Left cardiac atrium (tissue), 4 donors: Measurements from ENCODE around the gene SFXN3. TPM values are rescaled to one million over a fixed set of nuclear protein-coding genes. Genes with fewer than 3 reads are reported as not detected.

ENCODE experiments used
- ATAC-seq, 2 donors: fragments of 200-7000 bp; cut with Tn5 transposase; one replicate each; pipeline ENCODE4 v1.9.1; 2020; ENCODE audit warnings: mild to moderate bottlenecking in 2 of 2, moderate library complexity in 2 of 2
- DNase-seq: peaks from one replicate; pipeline ENCODE4 v3.0.0-alpha.2; 2020
- intact Hi-C, 2 donors: fragments of 100-400 bp; cut with DNase I; formaldehyde crosslinking; loops; one replicate each; pipeline versions ENCODE4 v1.14.1 to v1.15.1; 2022 to 2023
- total RNA-seq, 2 donors: library from RNA; stranded (reverse); fragmentation: NEBNext Ultra II Directional; extraction: Animal tissue kit (Norgen Biotek cat#: 25700); gene quantifications; one replicate each; pipeline ENCODE4 v1.2.1, GENCODE V29; 2021
- donor health status: DM: no; HTN: yes; CAD: no.
- donor health status: DM: no; HTN: yes; CAD: no; lungs with severe emphysema.
- donor health status: DM: yes; HTN: yes; CAD: no.
- donor health status: Dilated cardiomyopathy.

The SFXN3 gene
- total RNA-seq, 2 donors from 2014 or later = 22.8 to 28.9 TPM

- no peak for ATAC-seq
- DNase-seq = no peak
- intact Hi-C loops = no loop called here
Measured at GRCh38 chr10:101085846-101086245, 54.8 kb downstream of the SFXN3 start.

- intact Hi-C loops = no loop called here
- DNase-seq = no peak
- no peak for ATAC-seq
Measured at GRCh38 chr10:101087376-101087775, 56.3 kb downstream of the SFXN3 start.

DNA sequence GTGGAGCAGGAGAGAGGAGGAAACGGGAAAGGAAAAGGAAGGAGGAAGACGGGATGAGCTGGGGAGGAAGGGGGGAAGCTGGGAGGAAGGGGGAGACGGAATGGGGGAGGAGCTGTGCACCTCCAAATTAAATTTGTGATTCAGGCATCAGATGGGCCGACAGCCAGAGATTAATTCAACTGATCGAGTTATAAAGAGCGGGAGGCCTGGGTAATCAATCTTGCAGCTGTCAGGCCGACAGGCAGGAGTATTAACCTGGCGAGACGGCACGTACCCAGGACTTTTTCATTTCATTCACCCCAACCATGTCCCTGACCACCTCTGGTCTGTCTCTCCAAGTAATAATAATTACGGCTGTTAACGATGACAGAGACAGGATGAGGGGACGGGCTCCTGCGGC is 56.9 kb downstream of the SFXN3 start:
- intact Hi-C loops = no loop called here
- ATAC-seq (no peak), DNase-seq (no peak)

DNA sequence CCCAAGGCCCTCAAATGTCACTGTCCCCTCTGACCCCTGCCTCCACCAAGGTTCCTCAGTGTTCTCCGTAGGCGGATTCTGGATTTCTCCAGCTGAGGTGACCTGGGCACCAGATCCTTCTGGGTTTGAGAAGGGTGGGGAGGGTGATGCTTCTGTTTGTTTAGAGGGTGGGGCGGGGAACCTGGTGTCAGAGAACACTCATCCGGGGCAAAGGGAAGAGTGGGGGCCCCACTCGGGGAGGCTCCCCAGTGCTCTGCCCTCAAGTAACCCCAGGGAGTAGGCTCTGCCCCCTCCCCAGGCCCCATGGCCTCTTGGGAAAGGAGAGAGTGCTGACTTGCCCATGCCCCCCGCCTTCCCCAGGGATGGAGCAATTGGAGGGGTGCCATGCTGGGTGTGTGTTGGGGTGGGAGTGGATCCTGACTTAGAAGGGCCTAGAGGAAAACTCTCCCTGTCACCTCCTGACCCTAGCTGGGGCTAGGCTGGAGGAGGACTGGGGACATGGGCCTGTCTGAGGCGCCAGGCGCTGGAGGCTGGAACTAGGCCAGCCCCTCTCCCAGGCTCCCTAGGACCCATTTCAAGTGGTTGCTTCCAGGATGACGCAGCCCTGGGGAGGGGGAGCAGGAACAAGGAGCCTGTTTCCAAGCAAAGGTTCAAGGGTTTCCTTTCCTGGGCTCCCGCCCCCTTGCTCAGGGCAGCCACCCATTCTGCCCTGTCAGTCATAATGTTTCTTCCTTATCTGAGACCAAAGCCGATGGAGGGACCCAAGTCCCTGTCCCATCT is 58.7 kb downstream of the SFXN3 start:
- intact Hi-C loops = no loop called here
- no peak for ATAC-seq

DNA sequence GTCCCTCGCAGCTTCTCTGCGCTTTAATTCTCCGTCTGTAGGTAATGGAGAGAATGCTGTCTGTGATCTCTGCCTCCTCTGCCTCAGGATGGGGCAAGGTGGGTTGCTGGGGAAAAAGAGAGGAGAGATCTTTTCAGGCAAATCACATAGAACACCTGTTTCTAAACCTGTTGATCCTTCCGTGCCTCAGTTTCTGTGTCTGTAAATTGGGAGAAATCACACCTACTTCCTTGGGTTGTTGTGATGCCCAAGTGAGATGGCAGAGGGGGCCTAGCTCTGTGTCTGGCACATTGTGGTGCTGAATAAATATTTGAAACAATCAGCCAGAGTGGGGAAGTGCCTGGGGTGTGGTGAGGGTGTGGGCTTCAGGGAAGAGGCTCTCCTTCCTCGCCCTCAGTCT is 59.6 kb downstream of the SFXN3 start:
- ATAC-seq = no peak
- intact Hi-C loops = no loop called here

More for the DNA sequence above, 58.7 kb downstream of the SFXN3 start:
- no peak for DNase-seq

More for the DNA sequence above, 59.6 kb downstream of the SFXN3 start:
- no peak for DNase-seq

Other genes starting within 250 kb of the SFXN3 start
- 10 to 100 TPM; 18.0 to 19.3 TPM for gene SLF2, start 118.3 kb upstream of the SFXN3 start, total RNA-seq
- gene SEMA4G, start 61.7 kb upstream of the SFXN3 start, total RNA-seq = 1 to 10 TPM; 2.4 to 2.7 TPM
- 10 to 100 TPM; 47.3 to 52.0 TPM for gene MRPL43, start 43.7 kb upstream of the SFXN3 start, total RNA-seq
- gene TWNK, start 43.7 kb upstream of the SFXN3 start, total RNA-seq = 1 to 10 TPM; 4.8 to 6.5 TPM
- gene LZTS2, start 31.4 kb upstream of the SFXN3 start, total RNA-seq = 10 to 100 TPM; 43.9 to 47.7 TPM
- under 1 TPM; 0.44 to 0.50 TPM for gene PDZD7, start 105 bp upstream of the SFXN3 start, total RNA-seq
- 1 to 10 TPM; 7.1 to 7.2 TPM for gene KAZALD1, start 30.8 kb downstream of the SFXN3 start, total RNA-seq
- gene TLX1, start 100.1 kb downstream of the SFXN3 start, total RNA-seq = under 1 TPM in 1 of 2 donors, not detected in 1; 0.21 TPM
- not detected for gene LBX1, start 198.2 kb downstream of the SFXN3 start, total RNA-seq